NCI-H1417 treated with DMSO at 0.1 percent for 48 hours (cell line): ENCODE results near the gene COG5.

Experiments used
- DNase-seq: peaks from one replicate; lab custom pipeline; 2025; lab: John Stamatoyannopoulos, UW

The COG5 gene

DNA sequence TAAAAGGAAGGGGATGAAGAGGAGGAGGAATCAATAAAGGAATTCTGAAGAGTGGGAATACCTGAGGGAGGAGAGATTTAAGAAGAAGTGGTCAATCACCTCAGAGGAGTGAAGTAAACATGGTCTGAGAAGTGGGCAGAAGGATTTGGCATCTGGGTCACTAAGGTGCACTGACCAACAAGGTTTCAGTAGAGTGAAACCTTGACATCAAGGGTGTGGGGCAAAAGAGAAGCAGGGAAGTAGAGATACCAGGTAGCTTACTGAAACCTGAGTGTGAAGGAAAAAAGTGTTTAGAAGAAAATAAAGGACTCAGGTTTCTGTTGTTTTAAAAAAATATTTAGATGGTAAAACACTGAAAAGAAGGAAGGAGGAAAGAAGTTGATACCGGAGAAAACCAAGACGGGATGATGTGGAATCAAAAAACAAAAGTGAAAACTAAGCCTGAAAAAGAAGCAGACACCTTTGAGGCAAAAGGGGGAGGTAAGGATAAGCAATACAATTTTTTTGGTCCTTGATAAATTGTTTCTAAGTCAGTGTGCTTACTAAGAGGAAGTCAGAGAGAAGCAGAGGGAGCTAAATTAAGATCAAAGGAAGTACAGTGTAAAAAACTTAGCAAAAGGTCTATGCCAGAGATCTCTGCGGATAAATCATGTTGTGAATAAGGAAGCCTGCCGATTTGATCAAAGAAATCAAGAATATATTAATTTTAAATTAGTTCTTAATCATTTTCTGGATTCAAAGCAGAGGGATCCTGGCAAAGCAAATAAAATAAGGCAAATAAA lies 231.0 kb downstream of the COG5 start:
- DNase-seq: no peak

GRCh38 chr7:107330478-107330877 lies 233.2 kb downstream of the COG5 start:
- no peak for DNase-seq

GRCh38 chr7:107327986-107328569 lies 235.6 kb downstream of the COG5 start:
- no peak for DNase-seq

GRCh38 chr7:107326061-107326460 lies 237.7 kb downstream of the COG5 start:
- no peak for DNase-seq

DNA sequence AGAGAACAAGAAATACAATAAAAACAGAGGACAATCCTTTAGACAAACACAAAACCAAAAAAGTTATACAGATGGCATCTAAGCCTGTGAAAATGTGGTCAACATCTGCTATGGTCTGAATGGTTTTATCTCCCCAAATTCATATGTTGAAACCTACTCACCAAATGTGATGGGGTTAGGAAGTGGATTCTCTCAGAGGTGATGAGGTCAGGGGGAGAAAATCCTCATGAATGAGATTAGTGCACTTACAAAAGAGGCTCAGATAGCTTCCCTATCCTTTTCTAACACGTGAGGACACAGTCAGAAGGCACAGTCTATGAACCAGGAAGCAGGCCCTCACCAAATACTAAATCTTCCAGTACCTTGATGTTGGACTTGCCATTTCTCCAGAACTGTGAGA lies 241.7 kb downstream of the COG5 start:
- DNase-seq: no peak

GRCh38 chr7:107321611-107322010 lies 242.1 kb downstream of the COG5 start:
- no peak for DNase-seq

DNA sequence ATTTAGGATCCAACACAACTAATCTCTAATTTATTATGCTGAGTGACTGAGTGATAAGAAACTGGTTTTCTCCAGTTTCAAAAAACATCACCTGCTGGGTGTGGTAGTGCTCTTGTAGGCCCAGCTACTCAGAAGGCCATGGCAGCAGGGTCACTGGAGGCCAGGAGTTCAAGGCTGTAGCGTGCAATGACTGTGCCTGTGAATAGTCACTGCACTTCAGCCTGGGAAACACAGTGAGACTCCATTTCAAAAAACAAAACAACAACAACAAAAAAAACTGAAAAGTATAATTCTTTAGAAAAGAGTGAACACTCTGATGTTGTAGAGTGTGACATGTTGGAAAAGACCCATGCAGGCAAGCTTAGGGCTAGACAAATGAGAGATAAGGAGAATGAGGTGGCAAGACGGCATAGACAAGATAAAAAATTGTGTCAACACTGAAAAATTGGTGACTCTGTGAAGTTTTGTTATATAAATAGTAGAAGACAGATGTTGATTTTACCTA lies 243.9 kb downstream of the COG5 start:
- no peak for DNase-seq

- DNase-seq: no peak
Observed at GRCh38 chr7:107318523-107319160, 245.1 kb downstream of the COG5 start.

DNA sequence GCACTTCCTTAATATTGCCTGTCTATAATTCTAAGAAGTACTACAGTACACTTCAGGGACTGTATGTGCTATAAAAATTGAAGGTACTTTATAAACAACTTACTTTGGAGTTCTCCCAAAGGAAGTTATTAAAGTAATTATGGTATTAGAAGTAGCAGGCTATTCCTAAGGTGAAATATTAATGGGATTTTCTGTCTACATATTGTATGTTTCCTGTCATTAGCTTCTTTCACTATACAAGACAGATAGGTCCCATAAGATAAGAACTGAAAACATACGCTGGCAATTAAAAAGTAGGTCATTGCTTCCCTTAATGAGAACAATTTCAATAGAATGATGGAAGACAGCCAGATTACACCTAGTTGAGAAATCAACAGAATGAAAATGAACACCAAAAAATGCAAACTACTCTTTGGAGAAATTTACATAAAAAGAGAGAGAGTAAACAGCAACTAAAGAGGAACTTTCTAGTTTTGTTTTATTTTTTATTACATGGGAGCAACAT lies 248.0 kb downstream of the COG5 start:
- no peak for DNase-seq

DNA sequence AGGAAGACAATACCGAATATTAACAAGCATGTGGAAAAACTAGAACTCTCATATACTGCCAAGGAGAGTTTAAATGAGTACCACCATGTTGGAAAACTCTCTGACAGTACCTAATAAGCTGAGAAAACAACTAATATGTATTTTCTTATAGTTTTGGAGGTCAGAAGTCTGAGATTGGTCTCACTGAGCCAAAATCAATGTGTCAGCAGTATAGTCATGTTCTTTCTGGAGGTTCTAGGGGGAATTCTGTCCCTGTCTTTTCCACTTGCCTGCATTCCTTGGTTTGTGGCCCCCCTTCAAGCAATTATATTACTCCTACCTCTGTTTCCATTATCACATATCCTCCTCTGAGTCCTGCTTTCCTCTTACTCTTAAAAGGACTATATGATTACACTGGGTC lies 250.4 kb downstream of the COG5 start:
- no peak for DNase-seq

GRCh38 chr7:107312418-107312817 lies 251.3 kb downstream of the COG5 start:
- DNase-seq: no peak

DNA sequence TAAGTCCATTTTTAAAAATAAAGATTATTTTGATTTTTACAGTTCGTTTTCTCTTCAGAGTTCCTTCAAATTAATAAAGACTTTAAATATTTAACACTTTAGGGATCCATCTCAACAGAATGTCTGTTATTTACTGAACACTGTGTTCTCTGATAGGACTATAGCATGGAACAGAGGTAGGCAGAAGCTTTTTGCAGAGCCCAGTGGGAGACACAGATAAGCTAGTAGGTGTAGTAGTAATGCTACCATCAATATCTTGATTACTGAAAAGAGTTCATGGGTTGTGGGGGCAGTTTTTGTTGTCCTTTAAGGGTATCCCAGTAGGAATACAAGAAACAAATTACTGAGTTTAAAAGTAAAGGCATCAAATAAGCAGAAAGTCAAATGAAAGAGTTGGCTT lies 254.4 kb downstream of the COG5 start:
- no peak for DNase-seq

GRCh38 chr7:107304636-107305035 lies 259.1 kb downstream of the COG5 start:
- DNase-seq: no peak

GRCh38 chr7:107304063-107304462 lies 259.7 kb downstream of the COG5 start:
- DNase-seq: no peak

DNA sequence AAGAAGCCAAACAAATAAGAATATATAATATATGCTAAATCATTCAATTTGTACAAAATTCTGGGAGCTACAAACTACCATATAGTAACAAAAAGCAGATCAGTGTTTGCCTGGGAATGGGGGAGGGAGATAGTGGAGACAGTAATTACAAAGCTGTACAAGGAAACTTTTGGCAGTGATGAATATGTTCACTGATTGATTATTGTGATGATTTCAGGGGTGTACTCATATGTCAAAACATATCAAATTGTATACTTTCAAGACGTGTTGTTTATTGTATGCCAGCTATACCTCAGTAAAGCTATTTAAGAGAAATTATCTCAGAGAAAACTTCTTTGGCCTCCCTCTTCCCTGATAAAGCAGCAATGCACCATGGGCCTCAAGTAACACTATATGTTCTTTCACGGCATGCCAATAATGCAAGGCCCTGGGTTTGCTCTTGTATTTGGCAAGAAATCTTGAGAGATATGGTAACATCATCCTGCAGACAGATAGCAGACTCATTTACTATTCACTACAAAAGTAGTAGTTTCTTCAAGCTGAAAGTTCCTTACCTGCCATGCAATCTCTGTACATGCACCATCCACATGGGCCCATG lies 261.4 kb downstream of the COG5 start:
- DNase-seq: no peak

- DNase-seq: no peak
Observed at GRCh38 chr7:107294182-107294581, 269.5 kb downstream of the COG5 start.

GRCh38 chr7:107292591-107292990 lies 271.1 kb downstream of the COG5 start:
- DNase-seq: no peak

- DNase-seq: no peak
Observed at GRCh38 chr7:107291434-107291833, 272.3 kb downstream of the COG5 start.

- no peak for DNase-seq
Observed at GRCh38 chr7:107286751-107287621, 276.7 kb downstream of the COG5 start.

- DNase-seq: no peak
Observed at GRCh38 chr7:107284911-107285479, 278.7 kb downstream of the COG5 start.

GRCh38 chr7:107277331-107277730 lies 286.4 kb downstream of the COG5 start:
- no peak for DNase-seq
